HG03354 (cell line): ENCODE data around the gene HEY2.
"Not testable (repeated sequence)": the region's sequence is repeated elsewhere in the genome, so short reads cannot be mapped to it uniquely, and the experiment has no call there.

Source experiments
- ATAC-seq: cut with Tn5 transposase; IDR thresholded peaks from one replicate; pipeline ENCODE4 v1.9.1; 2021; ENCODE audit warnings: mild to moderate bottlenecking; ENCODE audit not compliant: unreplicated experiment, poor library complexity, severe bottlenecking

Gene HEY2

GRCh38 chr6:125749173-125749864 is at the start of gene HEY2:
Gene HEY2, plus strand, starts transcription at chr6:125749632. Its CDS starts 145 bp downstream, at chr6:125749777.
- peak; percentile 80 for ATAC-seq

GRCh38 chr6:125700581-125701353 is 48.7 kb upstream of the HEY2 start:
- ATAC-seq: no peak

GRCh38 chr6:125701354-125701668 is 48.1 kb upstream of the HEY2 start:
- no peak for ATAC-seq

GRCh38 chr6:125703882-125704281 is 45.5 kb upstream of the HEY2 start:
- ATAC-seq: not testable (repeated sequence)

GRCh38 chr6:125707615-125708243 is 41.7 kb upstream of the HEY2 start:
- ATAC-seq: no peak

GRCh38 chr6:125711013-125711675 is 38.3 kb upstream of the HEY2 start:
- ATAC-seq: no peak

- ATAC-seq: peak; percentile 78
Observed at GRCh38 chr6:125714441-125715090, 34.9 kb upstream of the HEY2 start.

- peak; percentile 78 for ATAC-seq
Observed at GRCh38 chr6:125717120-125717731, 32.2 kb upstream of the HEY2 start.

GRCh38 chr6:125718109-125718508 is 31.3 kb upstream of the HEY2 start:
- ATAC-seq: no peak

- no peak for ATAC-seq
Observed at GRCh38 chr6:125722886-125723285, 26.5 kb upstream of the HEY2 start.

- no peak for ATAC-seq
Observed at GRCh38 chr6:125727216-125727615, 22.2 kb upstream of the HEY2 start.

GRCh38 chr6:125728739-125729138 is 20.7 kb upstream of the HEY2 start:
- no peak for ATAC-seq

GRCh38 chr6:125729983-125730382 is 19.4 kb upstream of the HEY2 start:
- ATAC-seq: no peak

- peak; percentile 86 for ATAC-seq
Observed at GRCh38 chr6:125732398-125732797, 17.0 kb upstream of the HEY2 start.

- no peak for ATAC-seq
Observed at GRCh38 chr6:125733516-125734300, 15.7 kb upstream of the HEY2 start.

GRCh38 chr6:125738276-125738675 is 11.2 kb upstream of the HEY2 start:
- ATAC-seq: no peak

- no peak for ATAC-seq
Observed at GRCh38 chr6:125739364-125739763, 10.1 kb upstream of the HEY2 start.

- ATAC-seq: no peak
Observed at GRCh38 chr6:125741336-125741735, 8.1 kb upstream of the HEY2 start.

GRCh38 chr6:125742024-125742423 is 7.4 kb upstream of the HEY2 start:
- ATAC-seq: no peak
